ENCODE results near the gene DDX54. TPM values are rescaled to one million over a fixed set of nuclear protein-coding genes. Genes with fewer than 3 reads are reported as not detected.

Gene DDX54
- polyA plus RNA-seq, 2 donors: 34.3 to 49.1 TPM

DNA sequence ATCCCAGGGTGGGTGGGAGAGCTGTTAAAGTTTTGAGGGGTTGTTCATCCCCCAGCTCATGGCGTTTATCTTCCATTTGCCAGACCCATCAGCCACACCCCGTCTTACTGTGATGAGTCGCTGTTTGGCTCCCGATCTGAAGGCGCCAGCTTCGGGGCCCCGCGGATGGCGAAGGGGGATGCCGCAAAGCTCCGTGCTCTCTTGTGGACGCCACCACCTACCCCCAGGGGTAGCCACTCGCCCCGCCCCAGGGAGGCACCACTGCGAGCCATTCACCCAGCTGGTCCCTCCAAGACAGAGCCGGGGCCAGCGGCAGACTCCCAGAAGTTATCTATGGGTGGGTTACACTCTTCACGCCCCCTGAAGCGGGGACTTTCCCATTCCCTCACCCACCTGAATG lies 5.9 kb upstream of the DDX54 start:
- H3K4me1 ChIP-seq (ENCODE audit: control insufficient read depth in 2 of 2, insufficient read depth in 2 of 2, low read length in 1 of 2): peaks cover 0 to 5% of the 10 kb centered on the region in 2 donors
- no peaks in the 10 kb centered on the region for H3K9me3 ChIP-seq (ENCODE audit: control insufficient read depth in 2 of 2, insufficient read depth in 1 of 2, low read depth in 1 of 2, low read length in 1 of 2)
- no peak overlapping the region for H3K4me3 ChIP-seq (ENCODE audit: low read depth in 1 of 2, low read length in 2 of 2)
- no peak overlapping the region for H3K27ac ChIP-seq (ENCODE audit: low read depth in 2 of 2, low read length in 1 of 2)
- no peaks in the 10 kb centered on the region for H3K27me3 ChIP-seq (ENCODE audit: control insufficient read depth in 1 of 2, insufficient read depth in 2 of 2, low read length in 2 of 2)
- peaks cover 6 to 9% of the 10 kb centered on the region in 2 donors for H3K36me3 ChIP-seq (ENCODE audit: control insufficient read depth in 2 of 2, insufficient read depth in 2 of 2, low read length in 1 of 2)
- 86 to 93% methylated on average over 19 of the region's 19 CpGs for WGBS, 2 donors

DNA sequence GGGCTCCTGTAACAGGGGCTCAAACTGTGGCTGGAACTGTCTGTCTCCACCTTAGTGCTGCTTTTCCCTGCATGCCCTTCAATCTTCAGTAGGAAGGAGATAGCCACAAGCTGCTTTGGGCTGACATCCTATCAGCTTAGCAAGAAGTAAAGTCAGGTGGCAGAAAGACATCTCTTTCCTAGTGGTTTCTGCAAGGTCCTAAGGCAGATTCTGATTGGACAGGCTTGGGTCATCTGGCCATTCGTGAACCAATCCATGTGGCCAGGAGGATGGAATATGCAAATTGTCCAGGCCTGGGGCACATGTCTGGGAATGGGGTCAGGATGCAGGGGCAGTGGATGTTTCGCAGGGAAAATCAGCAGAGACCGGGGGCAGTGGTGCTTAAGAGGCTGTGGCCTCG lies 5.5 kb upstream of the DDX54 start:
- Histone ChIP-seq H3K27ac (ENCODE audit: low read depth in 2 of 2, low read length in 1 of 2) (no peak overlapping the region), H3K27me3 (ENCODE audit: control insufficient read depth in 1 of 2, insufficient read depth in 2 of 2, low read length in 2 of 2) (no peaks in the 10 kb centered on the region), H3K4me1 (ENCODE audit: control insufficient read depth in 2 of 2, insufficient read depth in 2 of 2, low read length in 1 of 2) (peaks cover 0 to 7% of the 10 kb centered on the region in 2 donors), H3K36me3 (ENCODE audit: control insufficient read depth in 2 of 2, insufficient read depth in 2 of 2, low read length in 1 of 2) (peaks cover 6 to 9% of the 10 kb centered on the region in 2 donors), H3K4me3 (ENCODE audit: low read depth in 1 of 2, low read length in 2 of 2) (no peak overlapping the region), H3K9me3 (ENCODE audit: control insufficient read depth in 2 of 2, insufficient read depth in 1 of 2, low read depth in 1 of 2, low read length in 1 of 2) (no peaks in the 10 kb centered on the region)
- WGBS, 2 donors: 92 to 95% methylated on average over 4 of the region's 4 CpGs

DNA sequence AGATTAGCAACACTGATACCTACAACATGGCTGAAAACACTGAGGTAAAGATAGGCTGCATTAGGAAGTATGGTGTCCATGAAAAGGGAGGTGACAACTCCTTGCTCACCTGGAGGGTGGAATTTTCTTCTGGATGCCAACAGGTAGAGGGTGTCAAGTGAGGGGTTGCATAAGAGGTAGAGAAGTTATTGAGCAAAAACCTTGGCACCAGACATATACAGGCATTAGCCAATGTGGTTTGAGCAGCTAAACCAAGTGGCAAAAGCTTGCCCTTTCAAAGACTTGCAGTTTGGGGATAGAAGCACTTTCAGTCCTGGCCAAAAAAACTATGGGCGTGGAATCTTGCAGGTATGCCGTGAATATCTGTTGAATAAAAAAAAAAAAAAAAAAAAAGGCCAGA lies 4.1 kb upstream of the DDX54 start:
- Histone ChIP-seq H3K4me3 (ENCODE audit: low read depth in 1 of 2, low read length in 2 of 2) (no peak overlapping the region), H3K27ac (ENCODE audit: low read depth in 2 of 2, low read length in 1 of 2) (no peak overlapping the region), H3K27me3 (ENCODE audit: control insufficient read depth in 1 of 2, insufficient read depth in 2 of 2, low read length in 2 of 2) (no peaks in the 10 kb centered on the region), H3K4me1 (ENCODE audit: control insufficient read depth in 2 of 2, insufficient read depth in 2 of 2, low read length in 1 of 2) (peaks cover 0 to 7% of the 10 kb centered on the region in 2 donors), H3K9me3 (ENCODE audit: control insufficient read depth in 2 of 2, insufficient read depth in 1 of 2, low read depth in 1 of 2, low read length in 1 of 2) (no peaks in the 10 kb centered on the region), H3K36me3 (ENCODE audit: control insufficient read depth in 2 of 2, insufficient read depth in 2 of 2, low read length in 1 of 2) (peaks cover 6 to 9% of the 10 kb centered on the region in 2 donors)
- 60 to 72% methylated on average over 2 of the region's 2 CpGs for WGBS, 2 donors

DNA sequence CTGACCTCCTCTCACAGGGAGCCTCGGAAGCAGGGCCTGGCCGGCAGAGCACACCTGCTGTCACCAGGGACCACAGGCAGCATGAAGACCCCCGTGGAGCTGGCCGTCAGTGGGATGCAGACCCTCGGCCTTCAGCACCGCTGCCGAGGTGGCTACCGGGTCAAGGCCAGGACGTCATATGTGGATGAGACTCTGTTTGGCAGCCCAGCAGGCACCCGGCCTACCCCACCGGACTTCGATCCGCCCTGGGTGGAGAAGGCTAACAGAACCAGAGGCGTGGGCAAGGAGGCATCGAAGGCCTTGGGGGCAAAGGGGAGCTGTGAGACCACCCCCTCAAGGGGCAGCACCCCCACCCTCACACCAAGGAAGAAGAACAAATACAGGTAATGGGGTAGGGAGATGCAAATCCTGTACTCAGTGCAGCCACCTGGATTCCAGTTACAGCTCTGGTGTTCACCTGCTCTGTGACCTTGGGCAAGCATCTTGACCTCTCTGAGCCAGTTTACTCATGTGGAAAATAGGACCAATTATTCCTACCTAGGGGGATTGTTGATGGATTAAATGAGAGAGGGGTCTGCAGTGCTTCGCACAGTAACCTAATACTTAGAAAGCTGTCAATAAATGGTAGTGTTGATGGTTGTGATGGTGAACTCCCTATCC lies 1.5 kb upstream of the DDX54 start:
- H3K36me3 ChIP-seq (ENCODE audit: control insufficient read depth in 2 of 2, insufficient read depth in 2 of 2, low read length in 1 of 2): peaks cover 6 to 12% of the 10 kb centered on the region in 2 donors
- no peaks in the 10 kb centered on the region for H3K9me3 ChIP-seq (ENCODE audit: control insufficient read depth in 2 of 2, insufficient read depth in 1 of 2, low read depth in 1 of 2, low read length in 1 of 2)
- peaks cover 0 to 11% of the 10 kb centered on the region in 2 donors for H3K4me1 ChIP-seq (ENCODE audit: control insufficient read depth in 2 of 2, insufficient read depth in 2 of 2, low read length in 1 of 2)
- H3K27me3 ChIP-seq (ENCODE audit: control insufficient read depth in 1 of 2, insufficient read depth in 2 of 2, low read length in 2 of 2): no peaks in the 10 kb centered on the region
- peak overlapping the region in 1 of 2 donors; percentile 82 for H3K4me3 ChIP-seq (ENCODE audit: low read depth in 1 of 2, low read length in 2 of 2)
- H3K27ac ChIP-seq (ENCODE audit: low read depth in 2 of 2, low read length in 1 of 2): no peak overlapping the region
- 70 to 79% methylated on average over 14 to 16 of the region's 16 CpGs for WGBS, 2 donors

DNA sequence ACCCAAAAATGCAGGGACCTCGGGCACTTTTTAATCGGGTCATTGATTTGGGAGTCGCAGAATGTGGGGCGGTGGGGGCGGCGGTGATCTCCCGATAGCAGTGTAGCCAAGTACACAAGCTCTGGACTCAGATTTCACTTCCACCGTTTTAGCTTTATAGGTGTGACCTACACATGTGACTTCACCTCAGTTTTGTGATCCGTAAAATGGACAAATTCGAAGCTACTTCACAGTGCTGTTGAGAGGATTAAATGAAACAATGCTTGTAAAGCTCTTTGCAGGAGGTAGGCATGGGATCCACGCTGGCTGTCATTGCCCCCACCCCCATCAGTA lies 721 bp upstream of the DDX54 start:
- Histone ChIP-seq H3K36me3 (ENCODE audit: control insufficient read depth in 2 of 2, insufficient read depth in 2 of 2, low read length in 1 of 2) (peaks cover 0 to 5% of the 10 kb centered on the region in 2 donors), H3K4me1 (ENCODE audit: control insufficient read depth in 2 of 2, insufficient read depth in 2 of 2, low read length in 1 of 2) (peaks cover 0 to 11% of the 10 kb centered on the region in 2 donors), H3K9me3 (ENCODE audit: control insufficient read depth in 2 of 2, insufficient read depth in 1 of 2, low read depth in 1 of 2, low read length in 1 of 2) (no peaks in the 10 kb centered on the region), H3K27me3 (ENCODE audit: control insufficient read depth in 1 of 2, insufficient read depth in 2 of 2, low read length in 2 of 2) (no peaks in the 10 kb centered on the region), H3K4me3 (ENCODE audit: low read depth in 1 of 2, low read length in 2 of 2) (peak overlapping the region; percentile 82 to 95), H3K27ac (ENCODE audit: low read depth in 2 of 2, low read length in 1 of 2) (peak overlapping the region; percentile 97 to 98)
- 4 to 5% methylated on average over 11 of the region's 11 CpGs for WGBS, 2 donors

DNA sequence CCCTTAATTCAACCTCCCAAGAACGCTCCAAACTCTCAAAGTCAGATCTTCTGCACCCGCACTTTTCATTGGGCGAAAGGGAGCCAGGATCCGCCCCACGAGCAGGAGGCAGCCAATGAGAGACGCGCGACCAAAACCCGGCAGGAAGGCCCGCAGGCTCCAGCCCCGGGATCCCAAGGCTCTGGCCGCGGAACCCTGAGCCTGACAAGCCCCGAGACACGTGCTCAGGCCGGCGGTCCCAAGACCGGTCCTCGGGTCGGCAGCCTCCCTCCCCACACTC lies 438 bp downstream of the DDX54 start:
- Histone ChIP-seq H3K4me3 (ENCODE audit: low read depth in 1 of 2, low read length in 2 of 2) (peak overlapping the region; percentile 82 to 95), H3K4me1 (ENCODE audit: control insufficient read depth in 2 of 2, insufficient read depth in 2 of 2, low read length in 1 of 2) (peaks cover 0 to 11% of the 10 kb centered on the region in 2 donors), H3K36me3 (ENCODE audit: control insufficient read depth in 2 of 2, insufficient read depth in 2 of 2, low read length in 1 of 2) (peaks cover 0 to 16% of the 10 kb centered on the region in 2 donors), H3K9me3 (ENCODE audit: control insufficient read depth in 2 of 2, insufficient read depth in 1 of 2, low read depth in 1 of 2, low read length in 1 of 2) (no peaks in the 10 kb centered on the region), H3K27me3 (ENCODE audit: control insufficient read depth in 1 of 2, insufficient read depth in 2 of 2, low read length in 2 of 2) (no peaks in the 10 kb centered on the region), H3K27ac (ENCODE audit: low read depth in 2 of 2, low read length in 1 of 2) (peak overlapping the region; percentile 97 to 98)
- WGBS, 2 donors: 0% methylated on average over 20 of the region's 20 CpGs

DNA sequence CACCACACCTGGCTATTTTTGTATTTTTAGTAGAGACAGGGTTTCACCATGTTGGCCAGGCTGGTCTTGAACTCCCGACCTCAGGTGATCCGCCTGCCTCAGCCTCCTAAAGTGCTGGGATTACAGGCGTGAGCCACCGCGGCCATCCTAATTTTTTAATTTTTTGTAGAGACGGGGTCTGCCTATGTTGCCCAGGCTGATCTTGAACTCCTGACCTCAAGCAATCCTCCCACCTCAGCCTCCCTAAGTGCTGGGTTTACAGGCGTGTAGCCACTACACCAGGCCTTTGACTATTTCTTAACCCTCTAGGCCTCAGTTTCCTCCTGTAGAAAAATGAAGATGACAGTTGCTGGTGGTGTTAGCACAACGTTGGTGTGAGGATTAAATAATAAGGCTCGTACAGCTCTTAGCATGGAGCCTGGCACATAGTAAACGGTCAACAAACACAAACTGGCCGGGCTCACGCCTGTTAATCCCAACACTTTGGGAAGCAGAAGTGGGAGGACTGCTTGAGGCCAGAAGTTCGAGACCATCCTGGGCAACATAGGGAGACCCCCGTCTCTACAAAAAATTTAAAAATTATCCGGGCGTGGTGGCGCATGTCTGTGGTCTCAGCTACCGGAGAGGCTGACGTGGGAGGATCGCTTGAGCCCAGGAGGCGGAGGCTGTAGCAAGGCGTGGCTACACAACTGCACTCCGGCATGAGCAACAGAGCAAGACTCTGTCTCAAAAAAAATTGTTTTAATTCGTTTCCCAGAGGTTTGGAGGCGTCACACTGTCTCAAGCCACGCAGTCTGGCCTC lies 979 bp downstream of the DDX54 start:
- Histone ChIP-seq H3K4me1 (ENCODE audit: control insufficient read depth in 2 of 2, insufficient read depth in 2 of 2, low read length in 1 of 2) (peaks cover 0 to 11% of the 10 kb centered on the region in 2 donors), H3K36me3 (ENCODE audit: control insufficient read depth in 2 of 2, insufficient read depth in 2 of 2, low read length in 1 of 2) (peaks cover 4 to 21% of the 10 kb centered on the region in 2 donors), H3K27ac (ENCODE audit: low read depth in 2 of 2, low read length in 1 of 2) (peak overlapping the region; percentile 97 to 98), H3K27me3 (ENCODE audit: control insufficient read depth in 1 of 2, insufficient read depth in 2 of 2, low read length in 2 of 2) (no peaks in the 10 kb centered on the region), H3K4me3 (ENCODE audit: low read depth in 1 of 2, low read length in 2 of 2) (peak overlapping the region; percentile 82 to 95), H3K9me3 (ENCODE audit: control insufficient read depth in 2 of 2, insufficient read depth in 1 of 2, low read depth in 1 of 2, low read length in 1 of 2) (no peaks in the 10 kb centered on the region)
- 25 to 27% methylated on average over 26 of the region's 26 CpGs for WGBS, 2 donors

DNA sequence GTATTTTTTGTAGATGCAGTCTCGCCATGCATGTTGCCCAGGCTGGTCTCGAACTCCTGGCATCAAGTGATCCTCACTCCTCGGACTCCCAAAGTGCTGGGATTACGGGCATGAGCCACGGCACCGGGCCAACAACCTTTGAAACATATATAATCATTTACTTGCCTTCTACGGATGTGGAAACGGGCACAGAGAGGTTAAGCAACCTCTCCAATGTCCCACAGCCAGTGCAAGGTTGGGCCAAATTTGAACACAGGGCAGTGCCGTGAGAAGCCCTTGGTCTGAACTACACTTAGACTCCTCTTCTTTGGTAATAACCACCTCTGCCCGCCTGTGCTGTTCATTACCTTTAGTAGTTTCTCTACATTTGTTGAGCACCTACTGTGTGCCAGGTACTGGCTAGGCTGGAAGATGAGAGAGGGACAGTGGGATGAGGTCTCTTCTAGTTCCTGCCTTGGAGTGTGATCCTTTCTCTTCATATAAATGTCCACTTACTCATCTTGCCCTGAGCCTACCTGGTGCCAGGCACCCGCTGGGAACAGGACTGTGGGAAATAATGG lies 2.2 kb downstream of the DDX54 start:
- no peaks in the 10 kb centered on the region for H3K27me3 ChIP-seq (ENCODE audit: control insufficient read depth in 1 of 2, insufficient read depth in 2 of 2, low read length in 2 of 2)
- WGBS, 2 donors: 95 to 96% methylated on average over 11 of the region's 11 CpGs

DNA sequence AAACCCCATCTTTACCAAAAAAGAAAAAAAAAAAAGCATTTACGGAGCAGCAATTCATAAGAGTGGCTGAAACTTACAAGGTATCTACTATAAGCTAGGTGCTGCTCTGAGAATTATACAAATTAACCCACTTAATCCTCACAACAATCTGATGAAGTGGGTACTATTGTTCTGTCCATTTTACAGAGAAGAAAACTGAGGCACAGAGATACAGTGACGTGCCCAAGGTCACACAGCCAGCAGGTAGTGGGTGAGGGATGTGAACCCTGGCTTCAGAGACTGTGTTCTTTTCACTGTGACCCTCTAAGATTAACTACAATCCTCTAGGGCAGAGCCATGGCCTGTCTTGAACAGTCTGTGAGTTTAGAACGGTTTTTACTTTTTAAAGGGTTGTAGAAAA lies 3.3 kb downstream of the DDX54 start:
- 86% methylated on average over 3 of the region's 3 CpGs for WGBS, 2 donors

More for the DNA sequence above, 2.2 kb downstream of the DDX54 start:
- H3K9me3 ChIP-seq (ENCODE audit: control insufficient read depth in 2 of 2, insufficient read depth in 1 of 2, low read depth in 1 of 2, low read length in 1 of 2): no peaks in the 10 kb centered on the region
- no peak overlapping the region for H3K27ac ChIP-seq (ENCODE audit: low read depth in 2 of 2, low read length in 1 of 2)
- H3K36me3 ChIP-seq (ENCODE audit: control insufficient read depth in 2 of 2, insufficient read depth in 2 of 2, low read length in 1 of 2): peaks cover 10 to 29% of the 10 kb centered on the region in 2 donors
- peaks cover 0 to 11% of the 10 kb centered on the region in 2 donors for H3K4me1 ChIP-seq (ENCODE audit: control insufficient read depth in 2 of 2, insufficient read depth in 2 of 2, low read length in 1 of 2)
- H3K4me3 ChIP-seq (ENCODE audit: low read depth in 1 of 2, low read length in 2 of 2): no peak overlapping the region

More for the DNA sequence above, 3.3 kb downstream of the DDX54 start:
- Histone ChIP-seq H3K9me3 (ENCODE audit: control insufficient read depth in 2 of 2, insufficient read depth in 1 of 2, low read depth in 1 of 2, low read length in 1 of 2) (peaks cover 0 to 5% of the 10 kb centered on the region in 2 donors), H3K36me3 (ENCODE audit: control insufficient read depth in 2 of 2, insufficient read depth in 2 of 2, low read length in 1 of 2) (peaks cover 19 to 37% of the 10 kb centered on the region in 2 donors), H3K27ac (ENCODE audit: low read depth in 2 of 2, low read length in 1 of 2) (no peak overlapping the region), H3K4me3 (ENCODE audit: low read depth in 1 of 2, low read length in 2 of 2) (no peak overlapping the region), H3K27me3 (ENCODE audit: control insufficient read depth in 1 of 2, insufficient read depth in 2 of 2, low read length in 2 of 2) (no peaks in the 10 kb centered on the region), H3K4me1 (ENCODE audit: control insufficient read depth in 2 of 2, insufficient read depth in 2 of 2, low read length in 1 of 2) (peaks cover 0 to 11% of the 10 kb centered on the region in 2 donors)
